ENCODE measurements around the gene TOPAZ1. TPM values are rescaled to one million over a fixed set of nuclear protein-coding genes. Genes with fewer than 3 reads are reported as not detected.

The TOPAZ1 gene
- total and polyA plus RNA-seq, 9 of the 15 experiments (the other 6 are each of a cell fraction or from before 2014, with no cell fraction given) = 0.01 TPM; not detected in 8

DNA sequence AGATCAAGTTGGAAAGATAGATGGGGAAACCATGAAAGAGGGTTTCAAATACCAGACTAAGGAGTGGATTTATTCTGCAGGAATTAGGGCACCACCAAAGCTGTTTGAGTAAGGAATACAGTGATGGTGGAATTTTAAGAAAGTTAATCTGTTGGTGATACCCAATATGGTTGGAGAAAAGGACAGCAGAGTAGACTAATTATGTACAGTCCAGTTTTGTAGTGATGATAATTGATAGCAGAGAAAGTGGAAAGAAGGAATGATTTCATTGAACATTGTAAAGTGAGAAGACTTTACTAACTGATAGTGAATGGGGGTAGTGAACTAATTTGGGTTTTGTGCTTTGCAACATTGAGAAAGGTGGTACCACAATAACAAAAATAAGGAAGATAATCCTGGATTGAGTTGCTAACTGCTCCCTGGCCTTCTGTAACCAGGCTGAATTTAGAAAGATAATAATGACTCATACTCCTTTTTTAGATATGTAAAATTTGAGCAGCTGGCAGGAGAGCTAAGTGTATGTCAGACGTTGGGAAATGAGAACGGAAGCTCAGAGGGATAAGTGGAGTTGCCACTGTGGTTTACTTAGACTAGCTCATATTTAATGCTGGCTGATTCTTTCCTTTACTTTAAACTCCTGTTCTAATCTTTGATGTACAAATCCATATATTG, 113.8 kb downstream of the TOPAZ1 start (continued):
- TF ChIP-seq ARID3A (IDR thresholded peaks at IDR 0.05; ENCODE audit: borderline replicate concordance, low read depth, low read length) (peak; percentile 71; the same call in 1 of the 2 replicates), CGGBP1 (CRISPR knock-in tag; IDR thresholded peaks at IDR 0.05) (no peak), XRCC5 (IDR thresholded peaks at IDR 0.05; ENCODE audit: low read depth, low read length) (no peak), TARDBP (IDR thresholded peaks at IDR 0.05) (no peak), ETS1 (conservative IDR thresholded peaks at IDR 0.05; ENCODE audit: control insufficient read depth, low read depth, low read length) (no peak), SMARCA4 (IDR thresholded peaks at IDR 0.05) (peak; percentile 87), KHSRP (IDR thresholded peaks at IDR 0.05) (no peak), RBFOX2 (IDR thresholded peaks at IDR 0.05; ENCODE audit: low read depth, low read length) (no peak), HNRNPL (IDR thresholded peaks at IDR 0.05; ENCODE audit: low read depth, low read length) (no peak), CREB1 (IDR thresholded peaks at IDR 0.05) (no peak), CREB1 (CRISPR knock-in tag; IDR thresholded peaks at IDR 0.05) (no peak), KDM1A (IDR thresholded peaks at IDR 0.05) (peak in 1 of 2 experiments; percentile 22; a peak in 1 of 4 replicates), ZBTB17 (CRISPR knock-in tag; IDR thresholded peaks at IDR 0.05) (no peak), MAFG (tag; conservative IDR thresholded peaks at IDR 0.05) (no peak), ZNF184 (CRISPR knock-in tag; IDR thresholded peaks at IDR 0.05) (no peak), FOXJ3 (CRISPR knock-in tag; IDR thresholded peaks at IDR 0.05) (no peak), PML (IDR thresholded peaks at IDR 0.05; ENCODE audit: low read length) (0 out of 2 replicates have a peak, but pooled peaks have one; percentile 21)
- TF ChIP-seq, protein P1, sequence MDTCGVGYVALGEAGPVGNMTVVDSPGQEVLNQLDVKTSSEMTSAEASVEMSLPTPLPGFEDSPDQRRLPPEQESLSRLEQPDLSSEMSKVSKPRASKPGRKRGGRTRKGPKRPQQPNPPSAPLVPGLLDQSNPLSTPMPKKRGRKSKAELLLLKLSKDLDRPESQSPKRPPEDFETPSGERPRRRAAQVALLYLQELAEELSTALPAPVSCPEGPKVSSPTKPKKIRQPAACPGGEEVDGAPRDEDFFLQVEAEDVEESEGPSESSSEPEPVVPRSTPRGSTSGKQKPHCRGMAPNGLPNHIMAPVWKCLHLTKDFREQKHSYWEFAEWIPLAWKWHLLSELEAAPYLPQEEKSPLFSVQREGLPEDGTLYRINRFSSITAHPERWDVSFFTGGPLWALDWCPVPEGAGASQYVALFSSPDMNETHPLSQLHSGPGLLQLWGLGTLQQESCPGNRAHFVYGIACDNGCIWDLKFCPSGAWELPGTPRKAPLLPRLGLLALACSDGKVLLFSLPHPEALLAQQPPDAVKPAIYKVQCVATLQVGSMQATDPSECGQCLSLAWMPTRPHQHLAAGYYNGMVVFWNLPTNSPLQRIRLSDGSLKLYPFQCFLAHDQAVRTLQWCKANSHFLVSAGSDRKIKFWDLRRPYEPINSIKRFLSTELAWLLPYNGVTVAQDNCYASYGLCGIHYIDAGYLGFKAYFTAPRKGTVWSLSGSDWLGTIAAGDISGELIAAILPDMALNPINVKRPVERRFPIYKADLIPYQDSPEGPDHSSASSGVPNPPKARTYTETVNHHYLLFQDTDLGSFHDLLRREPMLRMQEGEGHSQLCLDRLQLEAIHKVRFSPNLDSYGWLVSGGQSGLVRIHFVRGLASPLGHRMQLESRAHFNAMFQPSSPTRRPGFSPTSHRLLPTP (IDR thresholded peaks at IDR 0.05; ENCODE audit: borderline replicate concordance, extremely low read depth, insufficient read length) = no peak
- TF ChIP-seq, protein P2, sequence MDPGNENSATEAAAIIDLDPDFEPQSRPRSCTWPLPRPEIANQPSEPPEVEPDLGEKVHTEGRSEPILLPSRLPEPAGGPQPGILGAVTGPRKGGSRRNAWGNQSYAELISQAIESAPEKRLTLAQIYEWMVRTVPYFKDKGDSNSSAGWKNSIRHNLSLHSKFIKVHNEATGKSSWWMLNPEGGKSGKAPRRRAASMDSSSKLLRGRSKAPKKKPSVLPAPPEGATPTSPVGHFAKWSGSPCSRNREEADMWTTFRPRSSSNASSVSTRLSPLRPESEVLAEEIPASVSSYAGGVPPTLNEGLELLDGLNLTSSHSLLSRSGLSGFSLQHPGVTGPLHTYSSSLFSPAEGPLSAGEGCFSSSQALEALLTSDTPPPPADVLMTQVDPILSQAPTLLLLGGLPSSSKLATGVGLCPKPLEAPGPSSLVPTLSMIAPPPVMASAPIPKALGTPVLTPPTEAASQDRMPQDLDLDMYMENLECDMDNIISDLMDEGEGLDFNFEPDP (CRISPR knock-in tag; IDR thresholded peaks at IDR 0.05) = no peak
- TF ChIP-seq, protein P3, sequence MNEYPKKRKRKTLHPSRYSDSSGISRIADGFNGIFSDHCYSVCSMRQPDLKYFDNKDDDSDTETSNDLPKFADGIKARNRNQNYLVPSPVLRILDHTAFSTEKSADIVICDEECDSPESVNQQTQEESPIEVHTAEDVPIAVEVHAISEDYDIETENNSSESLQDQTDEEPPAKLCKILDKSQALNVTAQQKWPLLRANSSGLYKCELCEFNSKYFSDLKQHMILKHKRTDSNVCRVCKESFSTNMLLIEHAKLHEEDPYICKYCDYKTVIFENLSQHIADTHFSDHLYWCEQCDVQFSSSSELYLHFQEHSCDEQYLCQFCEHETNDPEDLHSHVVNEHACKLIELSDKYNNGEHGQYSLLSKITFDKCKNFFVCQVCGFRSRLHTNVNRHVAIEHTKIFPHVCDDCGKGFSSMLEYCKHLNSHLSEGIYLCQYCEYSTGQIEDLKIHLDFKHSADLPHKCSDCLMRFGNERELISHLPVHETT (CRISPR knock-in tag; conservative IDR thresholded peaks at IDR 0.05 in 1 of 2, IDR thresholded peaks at IDR 0.05 in 1 of 2) = no peak

Measured in K562 (cell line).